CD4-positive, alpha-beta memory T cell (primary cell): Measurements from ENCODE around the gene TTC23L. TPM values are rescaled to one million over a fixed set of nuclear protein-coding genes. Genes with fewer than 3 reads are reported as not detected.

Source experiments
- CTCF ChIA-PET: fragments of 350-600 bp; sonication (Branson Sonifier 250); formaldehyde crosslinking; loops from one replicate; lab custom pipeline; 2021; ENCODE audit warnings: inconsistent platforms; ENCODE audit not compliant: partially characterized antibody; lab: Charles Lee
- POLR2A ChIA-PET: fragments of 350-600 bp; sonication (Branson Sonifier 250); formaldehyde crosslinking; loops from one replicate; lab custom pipeline; 2021; ENCODE audit not compliant: partially characterized antibody; lab: Charles Lee
- DNase-seq, 5 donors: peaks; one replicate each; pipeline versions ENCODE4 v3.0.0 to v3.0.0-alpha.2; 2020 to 2022; ENCODE audit warnings: mixed read lengths in 1 of 5
- H3K27ac ChIP-seq: one replicate; pipeline ENCODE4 v1.7.0; 2013; ENCODE audit warnings: low read depth, low read length
- H3K27me3 ChIP-seq: 2 replicates; pipeline ENCODE4 v1.7.0; 2013; ENCODE audit warnings: mild to moderate bottlenecking, low read length, moderate library complexity; ENCODE audit not compliant: insufficient read depth
- H3K36me3 ChIP-seq: 2 replicates; pipeline ENCODE4 v1.7.0; 2013; ENCODE audit warnings: mild to moderate bottlenecking, low read length, moderate library complexity; ENCODE audit not compliant: insufficient read depth
- H3K4me1 ChIP-seq: 2 replicates; pipeline ENCODE4 v1.7.0; 2013; ENCODE audit warnings: mild to moderate bottlenecking, low read length, moderate library complexity; ENCODE audit not compliant: insufficient read depth
- H3K4me3 ChIP-seq, 2 donors: one replicate each; pipeline ENCODE4 v1.7.0; 2013; ENCODE audit warnings: low read length in 2 of 2, mild to moderate bottlenecking in 1 of 2
- H3K9me3 ChIP-seq, 2 donors: one replicate each; pipeline ENCODE4 v1.7.0; 2013; ENCODE audit warnings: low read length in 2 of 2, control low read depth in 1 of 2; ENCODE audit not compliant: control insufficient read depth in 1 of 2
- H3K27ac Mint-ChIP-seq, 7 donors: one replicate each; pipeline ENCODE4 v1.8.0; 2020 to 2021; ENCODE audit warnings: mixed read lengths in 7 of 7, mild to moderate bottlenecking in 6 of 7, inconsistent platforms in 3 of 7, moderate library complexity in 3 of 7
- H3K27me3 Mint-ChIP-seq, 2 donors: one replicate each; pipeline ENCODE4 v1.8.0; 2020 to 2021; ENCODE audit warnings: mixed read lengths in 2 of 2
- H3K36me3 Mint-ChIP-seq, 2 donors: one replicate each; pipeline ENCODE4 v1.8.0; 2020 to 2021; ENCODE audit warnings: mixed read lengths in 2 of 2, inconsistent platforms in 1 of 2, mild to moderate bottlenecking in 1 of 2
- H3K4me1 Mint-ChIP-seq, 4 donors: one replicate each; pipeline ENCODE4 v1.8.0; 2020 to 2021; ENCODE audit warnings: mixed read lengths in 4 of 4, mild to moderate bottlenecking in 1 of 4
- H3K4me3 Mint-ChIP-seq, 8 donors: one replicate each; pipeline ENCODE4 v1.8.0; 2020 to 2021; ENCODE audit warnings: mixed read lengths in 8 of 8, mild to moderate bottlenecking in 7 of 8, moderate library complexity in 6 of 8, inconsistent platforms in 3 of 8
- H3K9me3 Mint-ChIP-seq, 8 donors: one replicate each; pipeline ENCODE4 v1.8.0; 2020 to 2021; ENCODE audit warnings: mixed read lengths in 8 of 8, mild to moderate bottlenecking in 5 of 8, inconsistent platforms in 3 of 8, moderate library complexity in 1 of 8
- intact Hi-C: fragments of 100-400 bp; cut with micrococcal nuclease; formaldehyde crosslinking; loops from one replicate; pipeline ENCODE4 v1.15.1; 2023
- polyA plus RNA-seq, 2 donors: library from polyadenylated mRNA; unstranded; fragments of 300-500 nt; fragmentation: Illumina TruSeq; gene quantifications; one replicate each; pipeline ENCODE4 v1.2.3, GENCODE V29; 2021
- total RNA-seq, 2 experiments: library from RNA; stranded (reverse); gene quantifications; one replicate each; pipeline ENCODE4 v1.2.3, GENCODE V29; 2021

TTC23L gene
- total and polyA plus RNA-seq, 4 experiments from 2014 or later = 0.47 TPM; not detected in 3

GRCh38 chr5:34857894-34858293, 18.9 kb downstream of the TTC23L start:
- H3K9me3 ChIP-seq = no peaks in the 10 kb centered on the region
- peaks cover 0 to 1% (median 0%) of the 10 kb centered on the region in 8 donors for H3K9me3 Mint-ChIP-seq
- no peaks in the 10 kb centered on the region for H3K27me3 Mint-ChIP-seq
- no peak overlapping the region for H3K27ac Mint-ChIP-seq
- no peaks in the 10 kb centered on the region for H3K4me1 ChIP-seq
- CTCF ChIA-PET = no interaction called here
- H3K36me3 Mint-ChIP-seq = no peaks in the 10 kb centered on the region
- no peaks in the 10 kb centered on the region for H3K4me1 Mint-ChIP-seq
- no peak overlapping the region for H3K4me3 ChIP-seq
- intact Hi-C loops = no loop called here
- no peak overlapping the region for H3K27ac ChIP-seq
- H3K27me3 ChIP-seq = no peaks in the 10 kb centered on the region
- POLR2A ChIA-PET = no interaction called here
- DNase-seq = no peak
- H3K4me3 Mint-ChIP-seq = no peak overlapping the region
- no peaks in the 10 kb centered on the region for H3K36me3 ChIP-seq

DNA sequence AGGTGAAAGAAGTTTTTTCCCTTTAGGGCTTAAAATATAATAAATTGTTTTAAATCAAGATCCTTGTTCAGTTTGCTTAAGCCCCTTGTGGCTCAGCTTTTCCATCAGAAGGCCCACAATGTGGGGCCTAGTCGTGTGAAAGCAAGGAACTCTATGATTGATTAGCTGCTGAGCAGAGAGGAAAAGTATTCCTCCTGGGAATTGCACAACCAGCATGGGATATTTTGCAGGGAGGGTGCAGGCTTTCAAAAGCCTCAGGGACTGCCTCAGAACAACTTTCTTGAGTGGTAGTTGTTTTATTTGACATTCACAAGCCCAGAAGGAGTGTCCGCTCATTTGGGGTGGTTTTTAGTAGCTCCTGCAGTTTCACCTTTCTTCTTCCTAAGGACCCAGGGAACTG, 19.8 kb downstream of the TTC23L start:
- H3K4me3 ChIP-seq = no peak overlapping the region
- H3K36me3 Mint-ChIP-seq = no peaks in the 10 kb centered on the region
- H3K36me3 ChIP-seq = no peaks in the 10 kb centered on the region
- H3K27ac ChIP-seq = no peak overlapping the region
- H3K4me1 Mint-ChIP-seq = no peaks in the 10 kb centered on the region
- ChIA-PET POLR2A (no interaction called here), CTCF (no interaction called here)
- H3K27ac Mint-ChIP-seq = no peak overlapping the region
- no peak overlapping the region for H3K4me3 Mint-ChIP-seq
- H3K9me3 Mint-ChIP-seq = peaks cover 0 to 1% (median 0%) of the 10 kb centered on the region in 8 donors
- H3K27me3 Mint-ChIP-seq = no peaks in the 10 kb centered on the region
- intact Hi-C loops = no loop called here
- no peaks in the 10 kb centered on the region for H3K4me1 ChIP-seq
- no peaks in the 10 kb centered on the region for H3K9me3 ChIP-seq
- no peak for DNase-seq
- no peaks in the 10 kb centered on the region for H3K27me3 ChIP-seq

DNA sequence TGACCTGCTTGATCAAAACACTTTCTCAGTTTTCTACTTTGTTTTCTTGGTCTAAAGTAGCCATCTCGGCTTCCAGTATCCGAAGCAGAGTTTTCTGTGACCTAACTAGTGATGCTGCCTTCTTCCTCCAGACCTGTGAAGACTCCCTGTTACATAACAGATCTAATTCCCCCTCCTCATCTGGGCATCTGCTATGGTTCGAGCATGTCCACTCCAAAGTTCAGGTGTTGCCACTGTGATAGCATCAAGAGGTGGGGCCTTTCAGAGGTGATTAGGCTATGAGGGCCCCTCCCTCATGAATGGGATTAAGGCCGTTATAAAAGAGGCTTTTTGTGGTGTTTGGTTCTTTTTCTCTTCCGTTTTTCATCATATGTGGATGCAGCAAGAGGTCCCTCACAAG, 20.3 kb downstream of the TTC23L start:
- no peak overlapping the region for H3K27ac Mint-ChIP-seq
- no peaks in the 10 kb centered on the region for H3K36me3 Mint-ChIP-seq
- no peaks in the 10 kb centered on the region for H3K4me1 Mint-ChIP-seq
- no peaks in the 10 kb centered on the region for H3K27me3 Mint-ChIP-seq
- Histone ChIP-seq H3K36me3 (no peaks in the 10 kb centered on the region), H3K27ac (no peak overlapping the region), H3K27me3 (no peaks in the 10 kb centered on the region), H3K4me1 (no peaks in the 10 kb centered on the region), H3K4me3 (no peak overlapping the region), H3K9me3 (no peaks in the 10 kb centered on the region)
- H3K4me3 Mint-ChIP-seq = no peak overlapping the region
- peaks cover 0 to 1% (median 0%) of the 10 kb centered on the region in 8 donors for H3K9me3 Mint-ChIP-seq
- DNase-seq = no peak
- intact Hi-C loops = no loop called here
- POLR2A ChIA-PET = no interaction called here
- CTCF ChIA-PET = no interaction called here

- H3K9me3 Mint-ChIP-seq = peaks cover 0 to 1% (median 0%) of the 10 kb centered on the region in 8 donors
- no peaks in the 10 kb centered on the region for H3K27me3 Mint-ChIP-seq
- H3K4me1 ChIP-seq = no peaks in the 10 kb centered on the region
- POLR2A ChIA-PET = no interaction called here
- no peak for DNase-seq
- CTCF ChIA-PET = no interaction called here
- H3K27ac ChIP-seq = no peak overlapping the region
- H3K4me1 Mint-ChIP-seq = no peaks in the 10 kb centered on the region
- no peaks in the 10 kb centered on the region for H3K9me3 ChIP-seq
- H3K27ac Mint-ChIP-seq = no peak overlapping the region
- no peak overlapping the region for H3K4me3 ChIP-seq
- H3K36me3 Mint-ChIP-seq = no peaks in the 10 kb centered on the region
- no peak overlapping the region for H3K4me3 Mint-ChIP-seq
- intact Hi-C loops = no loop called here
- no peaks in the 10 kb centered on the region for H3K27me3 ChIP-seq
- no peaks in the 10 kb centered on the region for H3K36me3 ChIP-seq
Observed at GRCh38 chr5:34863946-34864345, 25.0 kb downstream of the TTC23L start.

- intact Hi-C loops = no loop called here
- ChIA-PET POLR2A (no interaction called here), CTCF (no interaction called here)
- no peaks in the 10 kb centered on the region for H3K27me3 Mint-ChIP-seq
- Histone ChIP-seq H3K4me1 (no peaks in the 10 kb centered on the region), H3K27me3 (no peaks in the 10 kb centered on the region), H3K36me3 (no peaks in the 10 kb centered on the region), H3K27ac (no peak overlapping the region), H3K9me3 (no peaks in the 10 kb centered on the region), H3K4me3 (no peak overlapping the region)
- DNase-seq = no peak
- no peaks in the 10 kb centered on the region for H3K4me1 Mint-ChIP-seq
- no peaks in the 10 kb centered on the region for H3K36me3 Mint-ChIP-seq
- H3K4me3 Mint-ChIP-seq = no peak overlapping the region
- no peak overlapping the region for H3K27ac Mint-ChIP-seq
- peaks cover 0 to 1% (median 0%) of the 10 kb centered on the region in 8 donors for H3K9me3 Mint-ChIP-seq
Observed at GRCh38 chr5:34865091-34865490, 26.1 kb downstream of the TTC23L start.

DNA sequence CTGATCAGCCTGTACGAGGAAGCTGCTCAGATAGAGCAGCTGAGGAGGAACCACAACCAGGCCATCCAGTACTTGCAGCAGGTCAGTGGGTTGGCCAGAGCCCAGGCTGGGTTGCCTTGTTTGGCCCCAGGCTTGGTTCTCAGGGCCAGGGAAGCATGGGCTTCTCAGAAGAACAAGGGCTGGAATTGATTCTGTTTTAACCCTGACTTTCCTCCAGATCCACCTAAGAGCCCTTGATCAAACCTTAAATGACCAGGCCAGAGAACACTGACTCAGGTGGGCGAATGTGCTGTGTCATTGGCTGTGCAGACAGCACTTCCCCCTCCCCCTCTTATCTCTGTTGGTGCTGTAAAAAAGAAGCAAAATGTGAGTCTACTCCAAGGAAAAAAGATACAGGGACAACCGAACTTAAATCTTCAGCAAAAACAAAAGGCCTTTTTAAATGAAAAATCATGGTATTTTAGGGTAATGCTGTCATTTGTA, 28.1 kb downstream of the TTC23L start:
- Mint-ChIP-seq H3K27ac (no peak overlapping the region), H3K27me3 (peaks cover 0 to 1% of the 10 kb centered on the region in 2 donors), H3K9me3 (no peaks in the 10 kb centered on the region), H3K4me1 (no peaks in the 10 kb centered on the region), H3K36me3 (no peaks in the 10 kb centered on the region), H3K4me3 (no peak overlapping the region)
- ChIA-PET CTCF (no interaction called here), POLR2A (no interaction called here)
- no peak for DNase-seq
- Histone ChIP-seq H3K36me3 (no peaks in the 10 kb centered on the region), H3K27ac (no peak overlapping the region), H3K9me3 (no peaks in the 10 kb centered on the region), H3K4me3 (no peak overlapping the region), H3K27me3 (no peaks in the 10 kb centered on the region), H3K4me1 (no peaks in the 10 kb centered on the region)
- intact Hi-C loops = no loop called here

GRCh38 chr5:34867660-34868059, 28.7 kb downstream of the TTC23L start:
- POLR2A ChIA-PET = no interaction called here
- no peaks in the 10 kb centered on the region for H3K4me1 Mint-ChIP-seq
- CTCF ChIA-PET = interaction anchor here (1.4 kb wide), 1 partner anchor 30 kb away, joined by 3 read pairs; no protein-coding TSS in a partner anchor

DNA sequence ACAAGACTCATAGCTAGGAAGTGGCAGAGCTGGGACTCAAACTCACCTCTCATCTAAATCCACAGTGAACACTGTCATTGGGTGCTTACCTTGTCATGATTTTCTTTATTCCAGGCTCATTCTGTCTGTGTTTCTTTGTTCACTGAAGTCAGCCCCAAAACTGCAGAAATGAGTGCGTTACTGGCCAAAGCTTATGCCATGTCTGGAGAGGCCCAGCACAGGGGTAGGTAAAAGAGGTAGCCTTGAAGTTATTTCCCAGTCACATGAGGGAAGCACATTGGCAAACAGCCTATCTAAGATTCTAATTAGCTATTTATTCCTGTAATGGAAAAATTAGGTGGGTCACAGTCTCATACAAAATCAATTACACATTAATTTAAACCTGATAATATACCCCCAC, 29.8 kb downstream of the TTC23L start:
- ChIA-PET CTCF (interaction anchor here (1.4 kb wide), 1 partner anchor 29 kb away, joined by 3 read pairs; no protein-coding TSS in a partner anchor), POLR2A (no interaction called here)
- Mint-ChIP-seq H3K9me3 (no peaks in the 10 kb centered on the region), H3K36me3 (no peaks in the 10 kb centered on the region), H3K4me3 (no peak overlapping the region), H3K27me3 (peaks cover 0 to 4% of the 10 kb centered on the region in 2 donors), H3K27ac (no peak overlapping the region), H3K4me1 (no peaks in the 10 kb centered on the region)
- no peak for DNase-seq
- H3K4me3 ChIP-seq = no peak overlapping the region
- intact Hi-C loops = no loop called here
- no peaks in the 10 kb centered on the region for H3K4me1 ChIP-seq
- no peaks in the 10 kb centered on the region for H3K27me3 ChIP-seq
- no peaks in the 10 kb centered on the region for H3K36me3 ChIP-seq
- no peak overlapping the region for H3K27ac ChIP-seq
- H3K9me3 ChIP-seq = no peaks in the 10 kb centered on the region

More at GRCh38 chr5:34867660-34868059, 28.7 kb downstream of the TTC23L start:
- intact Hi-C loops = no loop called here
- H3K4me3 Mint-ChIP-seq = no peak overlapping the region
- no peaks in the 10 kb centered on the region for H3K36me3 ChIP-seq
- no peak overlapping the region for H3K27ac ChIP-seq
- no peaks in the 10 kb centered on the region for H3K27me3 ChIP-seq
- H3K27me3 Mint-ChIP-seq = peaks cover 0 to 1% of the 10 kb centered on the region in 2 donors
- H3K9me3 ChIP-seq = no peaks in the 10 kb centered on the region
- H3K36me3 Mint-ChIP-seq = no peaks in the 10 kb centered on the region
- no peaks in the 10 kb centered on the region for H3K9me3 Mint-ChIP-seq
- no peak for DNase-seq
- no peak overlapping the region for H3K4me3 ChIP-seq
- H3K27ac Mint-ChIP-seq = no peak overlapping the region
- H3K4me1 ChIP-seq = no peaks in the 10 kb centered on the region
